Stimulated activated CD4-positive, alpha-beta T cell treated with anti-CD3 and anti-CD28 coated beads, Interleukin-4, amount 100 ng/mL, for 1 hour (primary cell): ENCODE measurements around the gene DGKI.
"Not testable (repeated sequence)": the region's sequence is repeated elsewhere in the genome, so short reads cannot be mapped to it uniquely, and the experiment has no call there.

Experiments
- DNase-seq: peaks from one replicate; pipeline ENCODE4 v3.0.0-alpha.2; 2020

Gene DGKI

GRCh38 chr7:137728426-137728825 lies 118.3 kb downstream of the DGKI start:
- DNase-seq = no peak

GRCh38 chr7:137727413-137727812 lies 119.4 kb downstream of the DGKI start:
- no peak for DNase-seq

- DNase-seq = no peak
These were observed 128.4 kb downstream of the DGKI start for GRCh38 chr7:137718355-137718754.

DNA sequence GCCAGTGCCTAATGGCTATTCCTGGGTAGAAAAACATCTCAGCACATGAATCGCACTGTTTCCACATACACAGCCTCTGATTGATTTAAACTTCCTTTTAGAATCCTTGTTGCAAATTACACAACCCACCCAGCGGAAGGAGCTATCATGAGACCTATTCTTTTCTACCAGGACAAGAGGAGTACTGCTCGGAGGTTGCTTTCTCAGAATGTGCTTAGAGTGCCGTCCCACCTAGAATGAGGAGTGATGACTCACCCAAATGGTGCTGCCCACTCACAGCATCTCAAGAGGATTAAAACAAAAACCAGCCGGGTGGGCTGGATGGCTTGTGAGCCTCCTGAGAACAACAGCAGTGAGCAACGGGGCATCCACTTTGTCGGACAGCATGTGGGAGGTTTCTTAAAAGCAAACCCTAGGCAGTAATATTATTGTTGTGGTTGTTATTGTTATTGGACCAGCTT lies 128.9 kb downstream of the DGKI start:
- no peak for DNase-seq

GRCh38 chr7:137717045-137717444 lies 129.7 kb downstream of the DGKI start:
- DNase-seq = no peak

DNA sequence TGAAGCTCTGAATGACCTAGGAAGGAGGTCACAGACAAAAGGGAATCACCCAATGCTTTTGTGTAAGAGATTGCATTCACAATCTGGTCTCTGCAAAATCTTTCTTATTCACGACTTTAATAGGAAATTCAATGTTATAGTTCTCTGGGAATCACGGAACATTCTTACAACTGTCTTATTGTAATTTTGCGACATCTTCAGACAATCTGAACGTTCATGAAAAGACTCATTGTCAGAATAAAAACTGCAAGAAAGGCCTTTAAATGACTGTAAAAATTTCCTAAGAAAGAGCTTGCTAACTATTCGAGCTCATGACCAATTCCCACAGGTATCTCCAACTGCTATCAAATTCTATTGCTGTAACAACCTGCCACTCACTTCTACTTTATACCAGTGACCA lies 130.7 kb downstream of the DGKI start:
- no peak for DNase-seq

DNA sequence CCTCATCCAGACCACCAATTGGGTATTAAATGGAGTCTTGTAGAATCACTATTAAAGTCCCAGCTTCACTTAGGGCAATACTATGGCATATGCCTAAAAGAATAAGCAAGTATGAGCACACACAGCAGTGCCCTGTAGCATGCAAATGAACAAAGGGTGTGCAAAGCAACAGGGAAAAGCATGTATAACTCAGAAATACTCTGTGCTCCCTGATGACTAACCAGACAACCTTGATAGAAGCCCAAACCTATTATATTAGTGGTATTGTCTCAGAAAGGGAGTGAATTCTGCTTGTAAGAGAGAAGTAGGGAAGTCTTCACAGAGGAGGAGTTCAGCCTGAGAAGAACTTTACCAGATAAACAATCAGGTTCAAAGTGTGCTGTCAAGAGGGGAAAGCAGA lies 131.2 kb downstream of the DGKI start:
- no peak for DNase-seq

DNA sequence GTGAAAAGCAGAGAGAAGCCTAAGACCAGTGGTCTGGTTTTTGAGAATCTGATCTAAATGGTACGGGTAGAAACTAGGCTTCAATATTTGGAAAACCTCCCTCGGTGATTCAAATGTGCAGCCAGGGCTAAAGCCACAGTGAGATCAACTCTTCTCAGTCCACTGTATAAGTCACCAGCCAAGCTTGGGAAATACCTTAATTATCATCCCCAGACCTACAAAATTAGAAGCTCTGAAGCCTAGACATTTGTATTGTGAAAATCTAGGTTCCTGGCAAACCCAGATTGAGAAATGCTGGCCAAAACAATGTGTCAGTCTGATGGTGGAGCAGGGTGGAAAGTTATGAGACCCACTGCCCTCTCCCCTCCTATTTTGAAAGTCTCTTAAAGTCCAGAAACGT lies 131.7 kb downstream of the DGKI start:
- no peak for DNase-seq

DNA sequence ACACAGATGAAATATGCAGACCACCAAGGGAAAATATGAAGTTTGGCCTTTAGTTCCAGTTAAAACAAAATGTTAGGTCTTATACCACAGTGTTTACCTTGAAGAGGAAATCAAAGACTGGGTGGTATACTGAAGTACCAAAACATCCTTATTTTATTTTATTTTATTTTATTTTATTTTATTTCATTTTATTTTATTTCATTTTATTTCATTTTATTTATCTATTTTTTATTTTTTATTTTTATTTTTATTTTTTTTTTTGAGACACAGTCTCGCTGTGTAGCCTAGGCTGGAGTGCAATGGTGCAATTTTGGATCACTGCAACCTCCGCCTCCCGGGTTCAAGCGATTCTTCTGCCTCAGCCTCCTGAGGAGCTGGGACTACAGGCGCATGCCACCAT lies 140.4 kb downstream of the DGKI start:
- DNase-seq = not testable (repeated sequence)

DNA sequence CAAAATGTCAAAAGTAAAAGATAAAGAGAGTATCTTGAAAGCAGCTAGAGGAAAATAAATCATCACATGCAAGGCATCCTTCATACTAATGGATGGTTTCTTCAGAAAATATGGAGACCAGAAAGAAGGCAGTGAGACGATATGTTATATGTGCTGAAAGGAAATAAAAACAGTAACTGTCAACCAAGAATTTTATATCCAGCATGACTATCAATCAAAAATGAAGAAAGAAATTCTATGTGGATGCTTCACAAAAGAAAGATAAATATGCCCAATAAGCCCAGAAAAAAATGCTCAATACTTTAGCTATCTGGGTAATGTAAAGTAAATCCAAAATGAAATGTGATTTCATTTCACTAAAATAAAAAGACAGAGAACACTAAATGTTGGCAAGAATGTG lies 142.1 kb downstream of the DGKI start:
- no peak for DNase-seq

DNA sequence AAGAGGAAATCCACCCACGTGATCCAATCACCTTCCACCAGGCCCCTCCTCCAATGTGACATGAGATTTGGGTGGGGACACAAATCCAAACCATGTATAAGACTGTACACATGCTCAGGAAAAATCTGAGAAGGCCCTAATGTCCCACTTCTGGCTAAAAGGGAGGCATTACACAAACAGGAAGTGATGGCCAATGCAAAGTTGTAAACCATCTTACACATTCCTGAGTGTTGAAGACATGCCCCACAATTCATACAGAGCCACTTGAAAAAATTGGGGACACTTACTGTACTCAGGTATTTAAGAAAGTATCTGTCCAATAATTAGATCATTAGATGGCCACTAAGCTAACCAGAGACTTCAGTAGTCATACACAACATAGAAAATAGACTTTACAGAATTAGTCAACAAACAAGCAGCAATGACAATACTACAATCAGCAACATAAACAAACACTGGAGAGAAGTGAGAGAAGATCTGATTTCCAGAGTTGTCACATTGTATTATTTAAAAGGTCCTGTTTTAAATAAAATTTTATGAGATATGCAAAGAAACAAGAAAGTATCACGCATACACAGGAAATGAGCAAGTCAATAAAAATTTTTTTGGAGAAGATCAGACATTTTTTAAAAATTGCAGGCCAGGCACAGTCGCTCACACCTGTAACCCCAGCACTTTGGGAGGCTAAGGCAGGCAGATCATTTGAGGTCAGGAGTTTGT lies 143.3 kb downstream of the DGKI start:
- no peak for DNase-seq

GRCh38 chr7:137696988-137697387 lies 149.8 kb downstream of the DGKI start:
- no peak for DNase-seq

- no peak for DNase-seq
These were observed 150.4 kb downstream of the DGKI start for GRCh38 chr7:137696376-137696775.

DNA sequence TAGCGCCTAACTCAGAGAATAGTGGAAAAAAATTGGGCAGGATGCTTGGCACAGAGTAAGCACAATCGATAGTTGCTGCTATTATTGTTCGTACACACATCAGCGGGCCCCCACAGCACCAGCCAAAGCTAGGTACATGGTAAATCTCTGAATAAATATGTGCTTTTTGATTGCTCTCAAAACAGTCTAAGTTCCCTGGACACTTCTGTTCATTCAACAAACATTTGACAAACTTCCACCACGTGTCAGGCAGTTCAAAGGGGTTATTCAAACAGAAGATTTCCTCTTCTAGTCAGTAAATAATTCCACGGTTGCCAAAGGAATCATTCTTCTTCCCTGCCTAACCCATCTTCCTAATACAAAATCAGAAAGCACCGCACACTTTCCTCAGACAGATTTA lies 150.8 kb downstream of the DGKI start:
- DNase-seq = no peak

- DNase-seq = no peak
These were observed 151.3 kb downstream of the DGKI start for GRCh38 chr7:137695494-137695893.

GRCh38 chr7:137694405-137694804 lies 152.4 kb downstream of the DGKI start:
- DNase-seq = no peak

- no peak for DNase-seq
These were observed 154.4 kb downstream of the DGKI start for GRCh38 chr7:137692399-137692798.

DNA sequence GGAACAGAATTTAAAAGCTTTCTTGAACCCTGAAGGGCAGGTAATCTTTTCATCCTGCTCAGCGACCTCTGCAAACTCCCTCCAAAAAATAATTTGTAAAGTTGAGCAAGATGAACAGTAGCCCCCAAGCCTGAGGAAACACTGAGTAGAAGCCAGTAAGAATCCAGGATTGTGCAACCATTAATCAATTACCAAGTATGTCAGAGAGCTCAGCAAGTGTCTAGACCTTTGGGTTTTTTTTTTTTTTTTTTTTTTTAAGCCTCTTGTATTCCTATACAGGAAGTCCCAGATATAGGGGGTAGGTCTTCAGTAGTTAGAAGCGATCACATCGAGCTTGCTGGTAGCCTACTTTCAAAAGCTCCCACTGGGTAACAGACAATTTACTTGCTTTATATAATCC lies 155.2 kb downstream of the DGKI start:
- DNase-seq = no peak

- no peak for DNase-seq
These were observed 156.1 kb downstream of the DGKI start for GRCh38 chr7:137690635-137691034.

DNA sequence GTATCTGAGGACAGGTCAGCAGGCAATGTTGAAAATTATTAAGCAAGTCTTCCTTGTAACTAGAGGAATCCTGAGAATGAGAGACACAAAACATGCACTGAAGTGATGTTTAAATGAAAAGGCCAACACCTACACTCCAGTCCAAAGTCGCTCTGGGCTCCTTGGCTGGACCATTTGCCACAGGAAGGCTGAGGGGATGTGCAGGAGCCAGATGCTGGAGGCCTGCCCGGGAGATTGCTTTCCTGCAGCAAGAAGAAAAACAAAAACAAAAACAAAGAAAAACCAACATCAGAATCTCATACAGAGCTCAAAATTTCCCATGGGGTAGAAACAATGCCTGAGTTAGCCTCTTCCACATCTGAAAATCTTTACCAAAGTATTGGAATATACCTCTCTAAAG lies 157.0 kb downstream of the DGKI start:
- DNase-seq = no peak

DNA sequence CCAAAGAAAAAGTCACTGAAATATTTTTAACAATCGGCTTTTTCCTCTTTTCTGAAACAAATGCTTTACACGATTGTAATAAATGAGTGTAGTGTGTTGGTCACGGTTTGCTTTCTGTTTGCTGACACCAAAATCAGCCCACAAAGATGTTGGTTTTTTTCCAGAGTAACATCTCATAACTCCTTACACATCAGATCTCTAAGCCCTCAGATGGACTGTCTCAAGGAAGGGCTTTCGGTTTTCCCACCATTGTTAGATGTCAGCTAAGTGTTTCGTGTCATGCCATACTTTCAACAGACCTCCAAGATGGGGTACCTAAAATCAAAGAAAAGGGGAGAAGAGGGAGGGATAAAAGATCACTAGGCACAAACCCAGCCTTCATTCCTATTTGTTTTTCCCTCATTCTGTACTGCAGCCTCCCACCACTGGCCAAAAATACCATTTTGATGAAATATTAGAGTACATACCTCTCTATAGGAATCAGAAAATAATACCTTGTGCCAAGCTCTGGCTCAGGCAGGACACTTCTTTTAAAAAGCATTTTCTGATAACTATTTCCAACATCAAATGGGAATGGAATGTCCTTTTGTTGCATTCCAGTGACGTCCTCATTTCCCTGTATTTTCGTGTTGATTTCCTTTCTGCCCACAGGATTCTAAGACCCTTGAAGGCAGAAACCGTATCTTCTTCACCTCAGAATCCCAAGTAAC lies 159.1 kb downstream of the DGKI start:
- DNase-seq = no peak

- no peak for DNase-seq
These were observed 161.2 kb downstream of the DGKI start for GRCh38 chr7:137685433-137686164.

DNA sequence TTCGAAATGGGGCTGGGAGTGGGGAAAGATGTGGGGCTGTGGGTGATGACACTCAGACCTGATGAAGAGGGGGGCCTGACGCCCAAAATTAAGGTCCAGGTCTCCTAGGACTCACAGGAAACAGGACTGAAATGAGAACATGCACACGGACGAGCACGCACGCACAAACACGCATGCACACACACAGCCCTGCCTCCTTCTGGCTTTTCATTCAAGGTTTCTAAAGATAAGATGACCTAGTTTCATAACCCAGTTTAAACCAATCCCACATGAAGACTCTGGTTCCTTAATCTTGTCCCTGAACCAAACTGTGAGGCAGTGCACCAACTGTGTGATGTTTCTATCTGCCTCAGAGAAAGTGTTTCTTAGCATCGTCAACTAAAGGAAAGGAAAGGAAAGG lies 162.0 kb downstream of the DGKI start:
- DNase-seq = no peak

GRCh38 chr7:137684316-137684715 lies 162.5 kb downstream of the DGKI start:
- no peak for DNase-seq
